H1 (cell line): ENCODE results near the gene NR2C2AP. TPM values are rescaled to one million over a fixed set of nuclear protein-coding genes. Genes with fewer than 3 reads are reported as not detected.
A peak's percentile ranks its signal among the peaks of the same experiment; 100 is the strongest.

Experiments used
- ASH2L ChIP-seq: fragments of 200-600, 300-600 bp; sonication (generic); IDR thresholded peaks from one replicate; pipeline ENCODE4 v1.7.1; 2017; ENCODE audit warnings: low read length
- ATF2 ChIP-seq: IDR thresholded peaks from 2 replicates; pipeline ENCODE4 v1.6.1; 2012; ENCODE audit warnings: low read length, inconsistent platforms
- JUN ChIP-seq: IDR thresholded peaks from 2 replicates; pipeline ENCODE4 v1.6.1; 2011; ENCODE audit warnings: low read depth, mild to moderate bottlenecking, improper control_type of control experiment, low read length
- MAX ChIP-seq: IDR thresholded peaks from 2 replicates; pipeline ENCODE4 v1.6.1; 2012; ENCODE audit warnings: inconsistent platforms
- PHF8 ChIP-seq: fragments of 200-600 bp; sonication (generic); conservative IDR thresholded peaks from 2 replicates; pipeline ENCODE4 v1.7.1; 2012; ENCODE audit warnings: low read depth, mild to moderate bottlenecking, inconsistent platforms, low read length, moderate library complexity
- RBBP5 ChIP-seq: IDR thresholded peaks from 2 replicates; pipeline ENCODE4 v1.7.1; 2012; ENCODE audit warnings: low read depth, mild to moderate bottlenecking, inconsistent platforms, low read length, moderate library complexity, borderline replicate concordance
- SP4 ChIP-seq: IDR thresholded peaks from 2 replicates; pipeline ENCODE4 v1.6.1; 2012; ENCODE audit warnings: low read length, inconsistent platforms
- TAF7 ChIP-seq: optimal IDR thresholded peaks from 2 replicates; pipeline ENCODE3; 2011; ENCODE audit warnings: low read depth, mild to moderate bottlenecking, inconsistent platforms, low read length, moderate library complexity, borderline replicate concordance
- polyA plus RNA-seq, 7 experiments: library from polyadenylated mRNA; depleted of rRNA in 3 of 7; stranded (reverse) in 5 of 7; unstranded in 2 of 7; fragments of >200 nt in 5 of 7; fragments of 200-250 nt in 2 of 7; gene quantifications; 1 replicate in 5 of 7; 2 replicates in 1 of 7; 4 replicates in 1 of 7; pipeline versions ENCODE4 v1.2.1 to v1.2.3, GENCODE V29; 2011 to 2013; ENCODE audit warnings: missing spikeins in 2 of 7, mixed read lengths in 2 of 7
- total RNA-seq: library from RNA; stranded (reverse); fragmentation: NEBNext Ultra II Directional; extraction: Animal tissue kit (Norgen Biotek cat#: 25700); gene quantifications from 2 replicates; pipeline ENCODE4 v1.2.1, GENCODE V29; 2021

NR2C2AP gene
- total and polyA plus RNA-seq, 2 of the 8 experiments (the other 6 are each of a cell fraction or from before 2014, with no cell fraction given) = 16.4 to 20.5 TPM

- TF ChIP-seq PHF8 (0 out of 2 replicates have a peak, but pooled peaks have one; percentile 21), ATF2 (0 out of 2 replicates have a peak, but pooled peaks have one; percentile 25), MAX (peak; percentile 90), RBBP5 (0 out of 2 replicates have a peak, but pooled peaks have one; percentile 73), TAF7 (no peak), SP4 (no peak), JUN (no peak), ASH2L (peak; percentile 49)
Observed at GRCh38 chr19:19224852-19225494, 21.8 kb upstream of the NR2C2AP start (continued).
